Osteoblast (primary cell): ENCODE data around the gene SDHB. TPM values are rescaled to one million over a fixed set of nuclear protein-coding genes. Genes with fewer than 3 reads are reported as not detected.

Experiments
- DNase-seq: peaks from one replicate; pipeline ENCODE4 v3.0.0; 2011; ENCODE audit warnings: low spot score, mixed read lengths; ENCODE audit not compliant: insufficient read length; ENCODE audit errors: missing footprints
- H2AFZ ChIP-seq: 2 replicates; pipeline ENCODE4 v1.6.0; 2011; ENCODE audit warnings: mild to moderate bottlenecking, low read length
- H3K27ac ChIP-seq: 2 replicates; pipeline ENCODE4 v1.5.1; 2011; ENCODE audit warnings: mild to moderate bottlenecking, low read depth, low read length, moderate library complexity
- H3K27me3 ChIP-seq: 2 replicates; pipeline ENCODE4 v1.6.0; 2012; ENCODE audit warnings: mild to moderate bottlenecking, control low read depth, inconsistent platforms, low read length, moderate library complexity; ENCODE audit not compliant: insufficient read depth
- H3K36me3 ChIP-seq: 2 replicates; pipeline ENCODE4 v1.5.1; 2011; ENCODE audit warnings: mild to moderate bottlenecking, low read length, control low read depth, moderate library complexity; ENCODE audit not compliant: insufficient read depth
- H3K4me1 ChIP-seq: 2 replicates; pipeline ENCODE4 v1.5.1; 2011; ENCODE audit warnings: mild to moderate bottlenecking, low read length, control low read depth, moderate library complexity; ENCODE audit not compliant: insufficient read depth
- H3K4me2 ChIP-seq: 2 replicates; pipeline ENCODE4 v1.6.0; 2011; ENCODE audit warnings: mild to moderate bottlenecking, low read length; ENCODE audit not compliant: insufficient read depth
- H3K4me3 ChIP-seq: fragments of 200-600 bp; sonication (generic); 3 replicates; pipeline ENCODE4 v1.5.1; 2012; ENCODE audit warnings: mild to moderate bottlenecking, low read length, inconsistent platforms; ENCODE audit not compliant: insufficient read depth
- H3K79me2 ChIP-seq: 2 replicates; pipeline ENCODE4 v1.6.0; 2012; ENCODE audit warnings: mild to moderate bottlenecking, low read length, control low read depth, inconsistent platforms; ENCODE audit not compliant: insufficient read depth
- H3K9me3 ChIP-seq: 2 replicates; pipeline ENCODE4 v1.5.1; 2011; ENCODE audit warnings: low read depth, low read length, control low read depth
- H4K20me1 ChIP-seq: 2 replicates; pipeline ENCODE4 v1.6.0; 2012; ENCODE audit warnings: mild to moderate bottlenecking, low read length, control low read depth; ENCODE audit not compliant: insufficient read depth
- total RNA-seq: library from RNA; depleted of rRNA; stranded (reverse); fragments of >200 nt; gene quantifications from 2 replicates; pipeline ENCODE4 v1.2.3, GENCODE V29; 2012
- TF ChIP-seq, protein P1 (sequence below): IDR thresholded peaks from 2 replicates; pipeline ENCODE4 v1.5.1; 2011; ENCODE audit warnings: mild to moderate bottlenecking, low read depth, low read length, moderate library complexity; ENCODE audit errors: extremely low read depth

The SDHB gene
- total RNA-seq, 1 donor = 87.6 TPM

GRCh38 chr1:17011439-17012307 is 42.2 kb downstream of the SDHB start, which contains the start of gene ATP13A2:
ATP13A2 (minus strand) TSS chr1:17011928; CDS start chr1:17011738, 190 bp downstream.
- peak within 1 kb of the TSS; percentile 91 for H3K4me2 ChIP-seq
- H2AFZ ChIP-seq = peak within 1 kb of the TSS; percentile 72
- H3K27me3 ChIP-seq = no peaks in the 10 kb centered on the region
- no peaks in the 10 kb centered on the region for H3K36me3 ChIP-seq
- H4K20me1 ChIP-seq = peaks cover 28% of the 10 kb centered on the region
- H3K79me2 ChIP-seq = peaks cover 13% of the 10 kb centered on the region
- H3K4me1 ChIP-seq = peaks cover 42% of the 10 kb centered on the region
- no peaks in the 10 kb centered on the region for H3K9me3 ChIP-seq
- TF ChIP-seq, protein P1, sequence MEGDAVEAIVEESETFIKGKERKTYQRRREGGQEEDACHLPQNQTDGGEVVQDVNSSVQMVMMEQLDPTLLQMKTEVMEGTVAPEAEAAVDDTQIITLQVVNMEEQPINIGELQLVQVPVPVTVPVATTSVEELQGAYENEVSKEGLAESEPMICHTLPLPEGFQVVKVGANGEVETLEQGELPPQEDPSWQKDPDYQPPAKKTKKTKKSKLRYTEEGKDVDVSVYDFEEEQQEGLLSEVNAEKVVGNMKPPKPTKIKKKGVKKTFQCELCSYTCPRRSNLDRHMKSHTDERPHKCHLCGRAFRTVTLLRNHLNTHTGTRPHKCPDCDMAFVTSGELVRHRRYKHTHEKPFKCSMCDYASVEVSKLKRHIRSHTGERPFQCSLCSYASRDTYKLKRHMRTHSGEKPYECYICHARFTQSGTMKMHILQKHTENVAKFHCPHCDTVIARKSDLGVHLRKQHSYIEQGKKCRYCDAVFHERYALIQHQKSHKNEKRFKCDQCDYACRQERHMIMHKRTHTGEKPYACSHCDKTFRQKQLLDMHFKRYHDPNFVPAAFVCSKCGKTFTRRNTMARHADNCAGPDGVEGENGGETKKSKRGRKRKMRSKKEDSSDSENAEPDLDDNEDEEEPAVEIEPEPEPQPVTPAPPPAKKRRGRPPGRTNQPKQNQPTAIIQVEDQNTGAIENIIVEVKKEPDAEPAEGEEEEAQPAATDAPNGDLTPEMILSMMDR = no peak
- H3K27ac ChIP-seq = no peak within 1 kb of the TSS
- peak within 1 kb of the TSS; percentile 82 for H3K4me3 ChIP-seq
- DNase-seq = peak; percentile 97

GRCh38 chr1:17011092-17011438 is 42.8 kb downstream of the SDHB start:
- Histone ChIP-seq H3K9me3 (no peaks in the 10 kb centered on the region), H4K20me1 (peaks cover 28% of the 10 kb centered on the region)

DNA sequence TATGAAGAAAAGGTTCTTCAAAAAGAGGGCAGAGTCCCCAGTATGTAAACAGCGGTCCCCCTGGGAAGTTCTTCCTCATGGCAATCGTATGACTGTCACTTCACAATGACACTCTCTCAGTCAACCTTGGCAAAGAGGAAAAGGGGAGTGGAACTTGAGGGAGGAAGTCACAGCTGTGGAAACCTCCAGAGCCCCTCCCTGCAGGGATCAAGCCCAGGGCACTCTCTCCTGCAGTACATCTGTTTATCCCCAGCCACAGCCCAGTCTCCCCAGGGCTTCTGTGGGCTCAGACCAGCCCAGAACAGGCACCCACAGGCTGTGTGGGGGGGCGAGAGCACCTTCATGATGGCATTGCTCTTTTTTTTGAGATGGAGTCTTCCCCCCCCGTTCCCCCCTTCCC is 44.1 kb downstream of the SDHB start:
- peaks cover 34% of the 10 kb centered on the region for H4K20me1 ChIP-seq
- TF ChIP-seq, protein P1 = no peak
- H3K4me1 ChIP-seq = peaks cover 35% of the 10 kb centered on the region
- H3K4me3 ChIP-seq = no peak overlapping the region
- peak; percentile 84 for DNase-seq
- H3K36me3 ChIP-seq = peaks cover 5% of the 10 kb centered on the region
- no peak overlapping the region for H2AFZ ChIP-seq
- H3K27ac ChIP-seq = no peak overlapping the region
- no peak overlapping the region for H3K4me2 ChIP-seq
- H3K9me3 ChIP-seq = no peaks in the 10 kb centered on the region
- no peaks in the 10 kb centered on the region for H3K27me3 ChIP-seq
- peaks cover 13% of the 10 kb centered on the region for H3K79me2 ChIP-seq

More at GRCh38 chr1:17011092-17011438, 42.8 kb downstream of the SDHB start:
- peak; percentile 86 for DNase-seq
- peak overlapping the region; percentile 72 for H2AFZ ChIP-seq
- H3K4me1 ChIP-seq = peaks cover 37% of the 10 kb centered on the region
- H3K4me3 ChIP-seq = peak overlapping the region; percentile 82
- H3K4me2 ChIP-seq = peak overlapping the region; percentile 91
- H3K27ac ChIP-seq = no peak overlapping the region
- TF ChIP-seq, protein P1 = no peak
- H3K79me2 ChIP-seq = peaks cover 13% of the 10 kb centered on the region
- H3K36me3 ChIP-seq = no peaks in the 10 kb centered on the region
- no peaks in the 10 kb centered on the region for H3K27me3 ChIP-seq

GRCh38 chr1:17008208-17008855 is 45.5 kb downstream of the SDHB start:
- no peak overlapping the region for H3K4me3 ChIP-seq
- no peak overlapping the region for H3K4me2 ChIP-seq
- peak; percentile 22 for DNase-seq
- no peaks in the 10 kb centered on the region for H3K9me3 ChIP-seq
- TF ChIP-seq, protein P1 = no peak
- H2AFZ ChIP-seq = no peak overlapping the region
- peaks cover 38% of the 10 kb centered on the region for H3K4me1 ChIP-seq
- no peaks in the 10 kb centered on the region for H3K27me3 ChIP-seq
- peaks cover 42% of the 10 kb centered on the region for H4K20me1 ChIP-seq
- peaks cover 13% of the 10 kb centered on the region for H3K79me2 ChIP-seq
- no peak overlapping the region for H3K27ac ChIP-seq
- peaks cover 5% of the 10 kb centered on the region for H3K36me3 ChIP-seq
